ENCODE measurements around the gene LEF1.
A peak's percentile ranks its signal among the peaks of the same experiment; 100 is the strongest.

Gene LEF1

DNA sequence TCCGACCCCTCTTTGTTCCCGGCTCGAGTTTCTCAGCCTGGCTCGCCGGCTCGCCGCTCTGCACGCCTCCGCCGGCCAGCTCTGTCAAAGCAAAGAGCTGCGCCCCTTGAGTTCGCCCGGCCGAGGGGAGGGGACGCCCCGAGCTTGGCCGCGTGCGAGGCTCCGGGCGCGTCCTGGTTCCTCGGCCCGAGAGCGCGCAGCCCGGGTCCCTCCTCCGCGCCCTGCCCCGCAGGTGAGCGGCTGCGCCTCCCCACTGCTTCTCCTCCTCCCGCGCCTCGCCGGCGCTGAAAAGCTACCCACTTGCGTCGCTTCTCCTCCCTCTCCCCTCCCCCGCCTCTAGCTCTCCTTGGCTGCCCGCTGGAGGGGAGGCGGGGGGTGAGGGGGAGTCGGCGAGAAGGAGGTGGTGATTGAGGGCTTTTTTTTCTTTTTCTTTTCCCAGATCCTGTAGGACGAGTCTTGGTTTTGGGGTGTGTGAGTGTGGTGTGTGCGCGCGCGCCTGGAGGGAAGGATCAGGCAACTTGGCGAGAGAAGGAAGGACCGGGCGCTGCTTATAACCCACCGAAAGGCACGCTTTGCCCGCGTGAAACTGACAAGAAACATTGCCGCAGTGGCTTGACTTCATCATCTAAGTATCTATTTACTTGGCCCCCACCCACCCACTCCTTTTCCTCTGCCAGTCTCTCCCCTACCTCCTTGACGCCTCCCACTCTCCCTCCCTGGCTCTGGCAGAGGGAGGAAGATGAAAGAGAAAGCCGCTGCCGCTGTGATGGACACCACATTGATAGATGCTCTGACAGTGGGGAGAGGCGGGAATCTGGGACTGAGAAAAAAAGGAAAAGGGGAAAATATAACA is at the start of gene LEF1:
TSS of gene LEF1 (minus strand) at position 262 of the 853 bp plus-strand sequence. CDS start 1,165 bp downstream, outside the sequence.
- peak in 1 of 51 donors; percentile 13 for DNase-seq

DNA sequence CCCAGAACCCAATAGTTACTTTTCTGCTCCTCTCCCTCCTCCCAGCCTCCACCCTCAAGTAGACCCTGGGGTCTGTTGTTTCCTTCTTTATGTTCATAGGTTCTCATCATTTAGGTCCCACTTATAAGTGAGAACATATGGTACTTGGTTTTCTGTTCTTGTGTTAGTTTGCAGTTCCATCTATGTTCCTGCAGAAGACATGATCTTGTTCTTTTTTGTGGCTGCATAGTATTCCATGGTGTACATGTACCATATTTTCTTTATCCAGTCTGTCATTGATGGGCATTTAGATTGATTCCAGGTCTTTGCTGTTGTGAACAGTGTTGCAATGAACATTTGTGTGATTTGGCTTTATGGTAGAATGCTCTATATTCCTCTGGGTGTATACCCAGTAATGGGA is 47.8 kb upstream of the LEF1 start:
- DNase-seq = no peak

DNA sequence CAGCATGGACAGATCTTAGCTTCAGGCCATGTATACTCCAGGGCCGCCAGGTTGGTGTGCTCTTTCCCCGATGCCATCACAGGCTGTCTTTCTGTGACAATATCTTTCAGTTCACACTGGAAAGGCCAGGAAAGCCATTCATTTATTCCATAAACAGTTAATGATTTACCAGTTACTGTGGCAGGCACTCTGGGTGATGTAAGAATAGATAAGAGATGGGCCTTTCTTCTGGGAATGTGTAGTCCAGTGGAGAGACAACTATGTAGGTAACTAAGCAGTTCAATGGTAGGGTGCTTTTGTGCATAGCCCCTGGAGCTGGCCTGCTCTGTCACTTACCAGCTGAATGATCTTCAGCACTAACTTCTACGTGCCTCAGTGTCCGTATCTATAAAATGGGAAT is 46.3 kb upstream of the LEF1 start:
- DNase-seq = no peak

DNA sequence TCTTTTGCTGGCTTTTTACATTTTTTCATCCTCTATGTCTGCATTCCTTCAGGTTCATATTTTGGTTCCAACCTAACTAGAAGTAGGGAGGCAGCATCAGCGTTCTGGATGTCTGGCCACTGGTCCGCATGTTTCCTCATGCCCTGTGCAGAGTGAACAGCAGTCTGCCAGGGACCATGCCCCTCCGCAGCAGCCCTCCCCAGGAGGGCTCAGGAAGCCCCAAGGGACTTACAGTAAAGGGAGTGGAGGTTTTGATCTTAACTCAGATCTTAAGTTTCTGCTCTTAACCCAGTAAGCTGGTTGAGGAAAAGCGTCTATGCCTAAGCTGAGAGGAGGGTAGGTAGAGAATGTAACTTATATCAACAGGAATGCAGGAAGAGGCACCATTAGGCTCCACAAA is 45.0 kb upstream of the LEF1 start:
- DNase-seq = no peak

DNA sequence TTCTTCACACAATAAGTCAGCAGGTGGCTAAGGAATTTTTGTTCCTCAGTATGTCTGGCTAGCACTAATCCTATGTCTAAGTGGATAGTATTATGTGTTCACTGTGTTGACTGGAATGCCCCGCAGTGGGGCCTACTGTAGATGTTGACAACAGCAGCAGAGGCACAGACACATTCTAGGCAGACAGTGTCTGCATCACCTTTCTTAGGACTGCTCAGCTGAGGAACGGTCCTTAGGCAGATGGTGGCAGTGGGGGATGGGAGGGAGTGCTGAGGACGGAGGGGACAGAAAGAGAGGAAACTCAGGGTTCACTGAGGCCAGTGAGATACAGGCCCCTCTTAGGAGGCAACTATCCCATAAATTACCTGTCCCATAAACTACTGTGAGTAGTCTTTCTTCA is 44.6 kb upstream of the LEF1 start:
- DNase-seq = no peak

DNA sequence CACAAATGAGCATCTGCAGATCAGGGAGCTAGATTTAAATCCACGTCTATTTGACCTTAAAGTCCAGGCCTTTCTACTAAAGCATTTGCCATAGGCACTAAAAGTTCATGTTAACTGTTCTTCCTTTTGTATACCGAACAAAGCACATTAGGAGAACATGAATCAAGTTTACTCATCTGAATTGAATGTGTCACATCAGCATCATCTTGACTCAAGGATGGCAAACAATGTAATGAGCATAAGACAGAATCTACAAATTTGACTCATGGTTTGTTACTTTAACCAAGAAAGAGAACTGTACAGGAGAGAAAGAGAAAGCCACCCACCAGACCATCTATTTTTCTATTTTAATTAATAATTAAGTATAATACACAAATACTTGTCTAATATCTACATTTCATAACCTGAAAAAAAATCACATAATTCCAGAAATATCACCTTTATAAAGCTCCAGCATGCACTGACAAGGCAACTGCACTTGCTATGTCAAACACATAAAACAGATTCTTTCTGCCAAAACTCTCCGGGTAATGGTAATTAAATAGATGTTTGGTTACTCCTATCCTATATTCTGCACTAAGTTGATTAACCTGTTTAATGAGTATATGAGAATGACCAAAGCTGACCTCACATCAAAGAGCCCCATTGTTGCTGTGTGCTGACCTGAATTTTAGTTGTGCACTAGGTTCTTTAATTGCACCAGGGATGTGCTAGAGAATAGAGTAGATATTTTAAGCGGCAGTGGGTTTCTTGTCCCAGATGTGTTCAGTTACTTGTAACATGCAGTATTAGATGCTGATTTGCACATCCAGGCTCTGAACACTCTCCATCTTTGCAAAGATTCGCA is 42.5 kb upstream of the LEF1 start:
- DNase-seq = no peak

DNA sequence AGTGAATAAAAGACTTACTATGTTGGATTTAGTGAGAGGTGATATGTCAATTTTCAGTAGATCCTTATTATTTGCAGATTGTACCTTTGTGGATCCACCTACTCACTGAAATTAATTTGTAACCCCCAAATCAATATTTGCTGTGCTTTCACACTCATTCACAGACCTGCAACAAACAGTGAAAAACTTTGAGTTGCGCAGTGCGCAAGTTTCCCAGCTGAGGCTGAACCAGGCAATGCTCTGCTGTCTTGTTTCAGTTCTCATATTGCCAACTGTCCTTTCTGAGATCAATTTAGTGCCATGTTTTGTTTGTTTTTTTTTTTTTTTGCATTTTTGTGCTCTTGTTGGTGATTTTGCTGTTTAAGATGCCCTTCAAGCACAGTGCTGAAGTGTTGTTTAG is 40.8 kb upstream of the LEF1 start:
- DNase-seq = no peak

DNA sequence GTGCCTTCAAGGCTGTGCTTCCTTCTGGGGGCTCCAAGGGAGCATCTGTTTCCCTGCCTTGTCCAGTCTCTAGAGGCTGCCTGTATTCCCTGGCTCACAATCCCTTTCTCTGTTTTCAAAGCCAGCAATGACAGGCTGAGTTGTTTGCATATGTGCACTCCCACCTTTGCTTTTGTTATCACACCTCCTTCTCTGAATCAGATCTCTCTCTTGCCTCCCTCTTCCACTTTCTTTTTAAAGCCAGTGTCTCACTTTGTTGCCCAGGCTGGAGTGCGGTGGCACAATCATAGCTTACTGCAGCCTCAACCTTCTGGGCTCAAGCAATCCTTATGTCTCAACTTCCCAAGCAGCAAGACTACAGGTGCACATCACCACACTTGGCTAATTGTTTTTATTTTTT is 37.1 kb upstream of the LEF1 start:
- no peak for DNase-seq

DNA sequence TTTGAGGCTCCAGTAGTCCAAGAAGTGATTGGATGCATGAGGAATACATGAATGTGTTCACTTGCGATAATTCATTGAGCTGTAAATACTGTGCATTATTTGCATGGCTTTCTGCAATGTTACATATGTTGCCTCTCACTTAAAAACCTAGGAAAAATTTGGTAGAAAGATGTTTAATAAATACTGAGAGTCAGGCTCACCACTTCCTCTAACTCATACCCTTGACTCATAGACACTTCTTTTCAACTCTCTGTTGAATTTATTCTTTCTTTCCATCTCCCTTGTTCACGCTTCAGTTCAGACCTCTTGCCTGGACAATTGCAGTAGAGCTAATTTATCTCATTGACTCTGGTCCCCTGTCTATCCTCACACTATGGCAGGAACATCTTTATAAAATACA is 35.8 kb upstream of the LEF1 start:
- no peak for DNase-seq

DNA sequence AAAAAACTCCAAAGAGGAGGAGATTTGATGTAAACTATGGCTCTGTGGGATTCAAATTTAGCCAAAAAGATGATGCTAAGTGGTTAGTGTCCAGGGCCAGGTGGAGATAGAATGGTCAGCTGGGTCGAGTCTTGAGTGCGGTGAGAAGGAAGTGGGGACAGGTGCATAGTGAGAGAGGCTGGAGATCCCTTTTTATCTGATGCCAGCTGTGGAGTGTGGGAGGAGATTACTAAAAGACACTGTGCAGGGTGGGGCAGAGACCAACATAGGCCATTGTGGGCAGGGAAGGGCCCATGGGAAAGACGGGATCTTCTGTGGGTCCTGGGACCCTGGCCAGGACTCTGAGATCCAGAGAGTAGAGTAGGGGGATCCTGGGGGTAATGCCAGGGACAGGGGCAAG is 34.6 kb upstream of the LEF1 start:
- no peak for DNase-seq

DNA sequence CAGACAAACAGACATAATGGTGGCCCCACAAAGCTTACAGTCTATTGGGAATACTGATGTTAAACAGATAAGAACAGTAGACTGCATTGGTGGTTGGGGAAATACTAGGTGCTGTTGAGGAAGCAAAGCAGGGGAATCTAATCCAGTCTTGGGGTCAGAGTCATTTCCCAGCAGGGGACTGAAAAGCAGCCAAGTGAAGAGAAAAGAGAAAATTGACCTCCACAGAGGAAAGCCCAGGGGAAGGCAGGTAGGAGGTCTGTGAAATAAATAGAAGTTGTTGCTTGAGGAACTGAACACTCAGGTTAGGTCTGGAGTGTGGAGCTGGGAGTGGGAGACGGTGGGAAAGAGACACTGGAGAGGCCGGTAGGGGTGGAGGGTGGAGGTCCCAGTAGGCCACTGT is 33.0 kb upstream of the LEF1 start:
- no peak for DNase-seq

DNA sequence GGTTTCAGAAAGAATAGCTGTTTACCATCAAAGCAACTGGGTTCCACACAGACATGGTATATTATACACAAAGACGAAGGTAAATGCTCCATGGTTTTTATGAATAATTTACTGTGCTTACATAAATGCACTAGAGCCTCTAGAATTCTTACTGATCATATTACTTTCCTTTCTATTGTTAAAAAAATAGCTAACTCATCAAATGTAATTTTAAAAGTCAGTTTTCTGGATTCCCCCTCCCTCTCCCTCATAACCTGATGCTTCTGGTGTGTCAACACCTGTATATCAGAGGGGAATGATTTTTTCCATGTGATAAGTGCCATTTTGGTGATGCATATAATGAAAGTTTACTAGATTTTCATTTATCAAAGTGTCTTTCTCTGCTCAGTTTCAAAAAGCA is 31.1 kb upstream of the LEF1 start:
- no peak for DNase-seq

DNA sequence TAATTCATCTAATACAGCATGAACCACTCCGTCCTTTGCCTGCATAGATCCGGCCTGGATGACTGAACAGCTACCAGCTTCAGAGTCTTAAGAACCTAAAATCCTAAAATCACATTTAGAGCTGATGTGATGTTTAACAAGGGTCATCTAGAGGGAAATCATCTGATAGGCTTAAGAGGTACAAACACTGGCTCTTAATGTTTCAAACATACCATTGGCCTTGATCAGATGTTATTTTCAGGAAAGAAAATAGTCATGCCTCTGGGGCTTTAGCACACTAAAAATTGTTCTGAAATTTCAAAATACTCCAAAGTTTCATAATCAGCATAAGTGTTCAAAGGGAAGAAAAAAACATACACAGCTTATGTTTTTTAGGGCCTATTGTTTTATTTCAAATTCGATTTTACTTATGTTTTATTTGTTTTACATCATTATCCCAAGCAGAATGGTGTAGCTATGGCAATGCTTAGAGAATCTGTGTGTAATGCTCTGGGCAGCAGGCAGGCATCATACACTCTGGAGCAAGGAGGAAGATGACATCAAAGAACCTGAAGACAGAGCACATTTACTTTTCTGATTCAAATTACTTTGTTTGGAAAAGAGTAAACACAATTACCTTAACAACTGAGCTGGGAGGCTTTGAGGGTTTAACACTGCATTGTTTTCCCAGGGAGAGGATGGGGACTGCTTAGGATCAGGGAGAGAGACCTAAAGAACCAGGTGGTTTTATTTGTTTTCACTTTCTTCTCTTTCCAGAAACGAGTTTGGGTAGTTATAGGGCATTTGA is 25.3 kb upstream of the LEF1 start:
- no peak for DNase-seq

DNA sequence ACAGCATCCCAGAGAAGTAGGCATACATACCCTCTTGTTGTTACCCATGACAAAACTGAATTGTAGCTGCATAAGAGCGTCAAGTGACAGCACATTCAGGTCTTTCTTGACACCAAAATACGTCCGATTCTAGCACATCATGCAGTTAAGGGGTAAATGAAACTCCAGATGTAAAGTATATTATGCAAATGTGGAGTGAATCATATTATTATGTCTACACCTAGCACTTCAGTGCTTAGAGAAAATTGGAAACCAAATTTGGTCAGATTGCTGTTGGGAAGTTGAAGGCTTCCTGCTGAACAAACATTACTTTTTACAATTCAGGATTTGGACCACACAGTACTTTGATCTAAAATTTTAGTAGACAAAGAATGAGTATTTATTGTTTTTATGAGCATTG is 24.2 kb upstream of the LEF1 start:
- DNase-seq = no peak

DNA sequence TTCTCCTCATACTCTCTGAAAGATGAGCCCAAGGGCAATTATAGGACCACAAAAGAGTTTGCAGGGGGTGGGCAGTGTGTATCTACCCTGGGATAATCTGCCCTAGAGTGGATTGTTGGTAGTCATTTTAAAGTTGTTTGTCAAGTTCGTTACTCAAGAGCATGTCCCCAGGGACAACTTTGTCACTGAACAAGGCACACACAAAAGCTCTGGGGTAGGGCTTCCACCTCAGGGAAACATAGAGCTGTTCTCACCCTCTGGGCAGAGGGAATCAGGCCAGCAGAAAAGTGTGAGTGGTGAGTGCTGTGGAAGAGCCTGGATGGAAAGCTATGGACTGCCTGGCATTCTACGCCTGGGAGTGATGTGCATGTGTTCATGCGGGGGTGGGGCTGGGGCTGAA is 23.3 kb upstream of the LEF1 start:
- DNase-seq = no peak

DNA sequence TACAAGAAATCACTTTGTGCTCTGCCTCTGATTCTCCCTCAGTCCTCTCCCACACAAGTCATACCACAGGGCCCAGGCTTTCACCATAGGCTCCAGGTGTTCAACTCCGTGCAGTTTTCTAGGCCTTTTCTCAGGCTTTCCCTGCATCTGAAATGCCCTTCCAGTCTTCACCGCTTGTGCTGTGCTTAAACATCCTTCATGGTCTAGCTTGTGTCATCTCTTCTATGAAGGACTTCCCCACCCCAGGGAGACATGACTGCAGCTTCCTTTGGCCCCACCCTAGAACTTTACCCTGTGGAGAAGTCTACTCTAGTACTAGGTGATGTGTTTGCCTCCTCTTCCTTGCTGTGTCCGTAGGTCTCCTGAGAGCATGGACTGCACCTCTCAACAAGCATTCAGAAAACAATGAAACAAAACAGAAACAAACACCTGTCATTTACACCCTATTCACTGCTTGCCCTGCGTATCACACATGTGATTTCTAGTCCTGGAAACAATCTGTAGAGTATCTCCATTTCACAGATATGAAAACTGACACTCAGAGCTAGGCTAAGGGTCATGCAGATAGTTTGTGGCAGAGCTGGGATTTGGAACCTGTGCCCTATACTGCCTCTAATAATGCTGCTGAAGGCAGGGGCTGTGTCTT is 22.7 kb upstream of the LEF1 start:
- no peak for DNase-seq

DNA sequence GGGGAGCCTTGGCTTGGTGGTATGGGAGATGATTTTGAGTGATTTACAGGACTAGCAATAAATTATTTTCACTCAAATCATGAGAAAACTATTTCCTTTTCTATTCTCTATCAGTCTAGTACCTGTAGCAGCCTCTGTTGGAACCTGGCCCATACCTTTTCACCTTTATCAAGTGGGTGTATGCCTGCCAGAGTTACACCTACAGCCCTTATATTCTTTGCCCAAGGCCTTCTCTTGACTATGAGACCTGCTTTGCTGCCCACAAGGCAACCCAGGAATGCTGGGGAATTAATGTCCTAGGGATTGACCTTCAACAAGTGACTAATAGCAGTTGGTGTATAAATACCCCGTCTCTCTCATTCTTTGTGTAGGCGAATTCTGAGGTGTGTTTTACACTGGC is 20.0 kb upstream of the LEF1 start:
- DNase-seq = no peak

DNA sequence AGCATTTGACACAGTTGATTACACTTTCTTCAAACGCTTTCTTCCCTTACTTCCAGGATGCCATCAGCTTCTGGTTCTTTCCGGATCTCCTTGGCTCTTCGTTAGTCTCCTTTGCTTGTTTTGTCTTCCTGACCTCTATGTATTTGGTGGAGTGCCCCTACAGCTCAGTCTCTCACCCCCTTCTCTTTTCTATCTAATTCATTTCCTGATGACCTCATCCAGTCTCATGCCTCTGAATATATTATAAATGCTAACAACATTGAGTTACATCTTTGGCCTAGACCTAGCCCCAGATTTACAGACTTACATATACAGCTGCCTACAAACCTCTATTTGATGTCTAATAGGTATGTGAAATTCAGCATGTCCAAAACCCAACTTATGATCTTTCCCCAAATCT is 16.5 kb upstream of the LEF1 start:
- no peak for DNase-seq

DNA sequence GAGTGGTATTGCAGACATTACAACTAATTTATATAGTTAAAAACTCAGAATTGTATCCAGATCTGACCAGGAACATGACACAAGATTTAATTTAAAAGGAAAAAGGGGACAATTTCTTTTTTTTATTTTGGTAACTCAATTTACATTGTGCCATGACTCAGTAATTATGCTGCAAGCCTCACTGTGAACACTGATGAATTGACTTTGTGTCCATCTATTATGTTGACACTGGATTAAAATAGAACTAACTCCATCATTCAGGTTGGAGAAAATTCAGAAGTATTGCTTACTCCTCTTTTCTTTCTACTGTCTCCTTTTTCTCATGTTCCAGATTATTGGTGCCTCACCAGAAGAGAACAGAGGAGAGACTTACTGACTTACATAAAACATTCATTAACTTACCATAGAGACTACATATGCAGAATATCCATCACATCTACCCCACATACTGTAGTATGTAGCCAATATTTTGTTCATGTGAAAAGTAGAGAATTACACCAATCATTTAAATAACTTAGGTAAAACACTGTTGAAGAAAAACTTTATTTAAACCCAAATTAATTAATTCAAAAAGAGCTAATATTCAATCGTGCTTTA is 15.8 kb upstream of the LEF1 start:
- no peak for DNase-seq

DNA sequence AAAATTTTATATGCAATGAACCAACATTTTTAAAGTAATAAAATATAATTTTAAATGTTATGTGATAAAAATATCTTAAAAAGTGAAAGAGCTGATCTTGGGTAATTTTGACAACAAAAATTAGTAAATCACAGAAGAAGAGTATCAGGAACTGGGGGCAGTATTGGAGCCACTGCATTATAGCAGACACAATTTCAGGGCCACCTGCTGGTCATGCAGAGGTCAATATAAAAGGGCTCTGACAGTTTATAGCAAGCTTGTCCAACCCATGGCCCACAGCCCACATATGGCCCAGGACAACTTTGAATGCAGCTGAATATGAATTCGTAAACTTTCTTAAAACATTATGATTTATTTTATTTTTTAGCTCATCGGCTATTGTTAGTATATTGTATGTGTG is 13.0 kb upstream of the LEF1 start:
- DNase-seq = no peak

DNA sequence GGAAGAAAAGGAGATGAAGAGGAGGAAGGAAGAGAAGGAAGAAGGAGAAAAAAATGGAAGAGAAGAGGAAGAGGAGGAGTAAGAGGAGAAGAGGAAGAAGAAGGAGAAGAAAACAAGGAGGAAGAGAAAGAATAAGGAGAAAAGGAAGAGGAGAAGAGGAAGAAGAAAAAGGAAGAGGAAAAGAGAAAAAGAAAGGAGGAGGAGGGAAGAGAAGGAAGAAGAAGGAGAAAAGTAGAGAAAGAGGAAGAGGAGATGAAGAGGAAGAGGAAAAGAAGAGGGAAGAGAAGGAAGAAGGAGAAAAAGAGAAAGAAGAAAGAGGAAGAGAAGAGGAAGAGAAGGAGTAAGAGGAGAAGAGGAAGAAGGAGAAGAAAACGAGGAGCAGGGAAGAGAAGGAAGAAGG is 11.8 kb upstream of the LEF1 start:
- DNase-seq = no peak
